DMS153 (cell line): Measurements from ENCODE around the gene LAMTOR3.
"Not testable (repeated sequence)": the region's sequence is repeated elsewhere in the genome, so short reads cannot be mapped to it uniquely, and the experiment has no call there.

Source experiments
- DNase-seq: peaks from one replicate; lab custom pipeline; 2025; lab: John Stamatoyannopoulos, UW

LAMTOR3 gene

GRCh38 chr4:99830051-99830450 is 64.2 kb downstream of the LAMTOR3 start:
- not testable (repeated sequence) for DNase-seq

DNA sequence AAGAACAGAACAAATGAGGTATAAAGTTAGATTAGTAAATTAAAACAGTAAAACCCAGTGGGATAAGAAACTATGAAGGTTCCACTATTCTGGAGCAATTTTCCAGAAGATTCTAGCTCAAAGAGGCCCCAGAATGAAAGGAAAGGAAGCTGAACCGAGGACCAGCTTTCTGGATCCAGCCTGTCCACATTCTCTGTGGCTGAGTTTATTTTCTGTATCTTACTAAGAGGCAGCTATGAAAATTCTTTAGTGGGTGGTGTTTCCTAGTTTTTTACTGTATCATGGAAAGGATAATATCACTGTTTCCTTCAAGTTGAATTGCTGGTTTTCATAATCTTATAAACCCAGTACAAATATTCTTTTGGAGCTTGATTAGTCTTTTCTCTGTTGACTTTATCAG is 65.8 kb downstream of the LAMTOR3 start:
- DNase-seq: no peak
